Kidney (tissue), 14 donors: Measurements from ENCODE around the gene PXN. TPM values are rescaled to one million over a fixed set of nuclear protein-coding genes. Genes with fewer than 3 reads are reported as not detected.

Source experiments
- DNase-seq, 5 donors: peaks; one replicate each; pipeline ENCODE4 v3.0.0-alpha.2; 2013 to 2020
- FAIRE-seq: peaks from 2 replicates; lab custom pipeline; 2012; peaks lifted over from hg19 to GRCh38; lab: Jason Lieb, UNC
- H3K27ac ChIP-seq, 2 donors: one replicate each; pipeline ENCODE4 v1.7.0; 2013; ENCODE audit warnings: low read depth in 2 of 2, low read length in 2 of 2, inconsistent platforms in 1 of 2
- H3K27me3 ChIP-seq: one replicate; pipeline ENCODE4 v1.7.1; 2013; ENCODE audit warnings: low read length, inconsistent platforms; ENCODE audit not compliant: control insufficient read depth, insufficient read depth
- H3K36me3 ChIP-seq, 3 donors: one replicate each; pipeline versions ENCODE4 v1.7.0 to v1.7.1; 2013; ENCODE audit warnings: low read length in 3 of 3, control low read depth in 1 of 3, inconsistent platforms in 1 of 3; ENCODE audit not compliant: insufficient read depth in 3 of 3, control insufficient read depth in 2 of 3
- H3K4me1 ChIP-seq, 3 donors: one replicate each; pipeline versions ENCODE4 v1.7.0 to v1.7.1; 2013; ENCODE audit warnings: low read length in 3 of 3, inconsistent platforms in 1 of 3, low read depth in 1 of 3; ENCODE audit not compliant: control insufficient read depth in 2 of 3, insufficient read depth in 2 of 3
- H3K4me3 ChIP-seq, 3 donors: one replicate each; pipeline versions ENCODE4 v1.7.0 to v1.8.1; 2013; ENCODE audit warnings: low read length in 3 of 3, control low read depth in 1 of 3, inconsistent platforms in 1 of 3
- H3K9ac ChIP-seq, 3 donors: one replicate each; pipeline versions ENCODE4 v1.7.0 to v1.7.1; 2013; ENCODE audit warnings: low read length in 3 of 3, control low read depth in 1 of 3, inconsistent platforms in 1 of 3
- H3K9me3 ChIP-seq, 3 donors: one replicate each; pipeline versions ENCODE4 v1.7.0 to v1.7.1; 2013; ENCODE audit warnings: low read length in 3 of 3, control low read depth in 1 of 3, inconsistent platforms in 1 of 3; ENCODE audit not compliant: control insufficient read depth in 2 of 3, insufficient read depth in 1 of 3
- CTCF ChIP-seq: IDR thresholded peaks from 3 replicates; pipeline ENCODE4 v1.5.1; 2012; ENCODE audit warnings: mild to moderate bottlenecking, moderate library complexity, borderline replicate concordance; ENCODE audit not compliant: insufficient read depth; ENCODE audit errors: extremely low read depth
- intact Hi-C: fragments of 100-400 bp; cut with DNase I; formaldehyde crosslinking; loops from one replicate; pipeline ENCODE4 v1.11.1; 2022
- polyA plus RNA-seq: library from polyadenylated mRNA; stranded (reverse); fragments of 350-450 nt; fragmentation: Illumina TruSeq; extraction: RNeasy Lipid Tissue Mini Kit (QIAGEN cat#74804); gene quantifications from one replicate; pipeline ENCODE4 v1.2.3, GENCODE V29; 2014; ENCODE audit warnings: low read depth, low replicate concordance; ENCODE audit not compliant: insufficient read depth
- total RNA-seq: library from RNA; stranded (reverse); fragmentation: NEBNext Ultra II Directional; extraction: Animal tissue kit (Norgen Biotek cat#: 25700); gene quantifications from one replicate; pipeline ENCODE4 v1.2.1, GENCODE V29; 2021
- donor health status: control.
- donor health status: control.
- donor health status: control.
- donor health status: control.
- donor health status: control.
- donor health status: DM: yes; HTN: yes; CAD: no.
- donor health status: Normal renal cell carcinoma (clear cell type).

The PXN gene
- total and polyA plus RNA-seq, 2 donors from 2014 or later, result 57.1 to 133 TPM

GRCh38 chr12:120228291-120229070 lies 37.0 kb downstream of the PXN start:
- peak overlapping the region in 1 of 3 donors; percentile 65 for H3K9ac ChIP-seq
- H3K27ac ChIP-seq, result peak overlapping the region; percentile 84 to 92
- no peaks in the 10 kb centered on the region for H3K27me3 ChIP-seq
- FAIRE-seq, result no peak
- peaks cover 2 to 74% (median 73%) of the 10 kb centered on the region in 3 donors for H3K4me1 ChIP-seq
- H3K9me3 ChIP-seq, result no peaks in the 10 kb centered on the region
- DNase-seq, result peak; percentile 92 to 94 (median 94)
- peak; percentile 99 for TF ChIP-seq CTCF
- H3K4me3 ChIP-seq, result peak overlapping the region in 2 of 3 donors; percentile 21 to 48
- peaks cover 0 to 14% (median 7%) of the 10 kb centered on the region in 3 donors for H3K36me3 ChIP-seq
- intact Hi-C loops, result loop anchor here (5.0 kb wide), 1 partner anchor 34 kb away; no protein-coding TSS in a partner anchor

GRCh38 chr12:120228041-120228290 lies 37.6 kb downstream of the PXN start:
- no peaks in the 10 kb centered on the region for H3K9me3 ChIP-seq
- no peak for TF ChIP-seq CTCF
- peak overlapping the region; percentile 84 to 92 for H3K27ac ChIP-seq
- DNase-seq (no peak), FAIRE-seq (no peak)
- intact Hi-C loops, result loop anchor here (5.0 kb wide), 1 partner anchor 34 kb away; no protein-coding TSS in a partner anchor
- H3K4me3 ChIP-seq, result peak overlapping the region in 1 of 3 donors; percentile 48
- H3K4me1 ChIP-seq, result peaks cover 2 to 73% (median 70%) of the 10 kb centered on the region in 3 donors
- H3K36me3 ChIP-seq, result peaks cover 0 to 17% (median 10%) of the 10 kb centered on the region in 3 donors
- H3K27me3 ChIP-seq, result no peaks in the 10 kb centered on the region
- H3K9ac ChIP-seq, result peak overlapping the region in 1 of 3 donors; percentile 65

- Histone ChIP-seq H3K36me3 (peaks cover 0 to 22% (median 10%) of the 10 kb centered on the region in 3 donors), H3K4me3 (peak overlapping the region in 1 of 3 donors; percentile 48), H3K4me1 (peaks cover 2 to 70% (median 70%) of the 10 kb centered on the region in 3 donors), H3K27me3 (no peaks in the 10 kb centered on the region), H3K27ac (peak overlapping the region; percentile 84 to 92), H3K9ac (peak overlapping the region in 1 of 3 donors; percentile 65), H3K9me3 (no peaks in the 10 kb centered on the region)
- no peak for TF ChIP-seq CTCF
- DNase-seq (no peak), FAIRE-seq (no peak)
- intact Hi-C loops, result loop anchor here (5.0 kb wide), 1 partner anchor 35 kb away; no protein-coding TSS in a partner anchor
Measured at GRCh38 chr12:120227233-120228040, 38.1 kb downstream of the PXN start.
